ENCODE results near the gene ELP4.

GRCh38 chr11:31740131-31740530 is 230.6 kb downstream of the ELP4 start:
- TF ChIP-seq CTCF (IDR thresholded peaks at IDR 0.05) (no peak), POLR2AphosphoS5 (IDR thresholded peaks at IDR 0.05; ENCODE audit: low read depth, low read length) (no peak), REST (IDR thresholded peaks at IDR 0.05; ENCODE audit: insufficient read depth in 1 of 2, low read depth in 2 of 2, low read length in 1 of 2) (no peak), SIN3A (IDR thresholded peaks at IDR 0.05; ENCODE audit: borderline replicate concordance, insufficient read depth, low read depth, low read length) (no peak), TCF7L2 (IDR thresholded peaks at IDR 0.05; ENCODE audit: low read depth, low read length) (no peak)
